Renal cortical epithelial cell (primary cell): ENCODE results near the gene PLCH2. TPM values are rescaled to one million over a fixed set of nuclear protein-coding genes. Genes with fewer than 3 reads are reported as not detected.

Experiments
- DNase-seq: peaks from one replicate; pipeline ENCODE4 v3.0.0-alpha.2; 2011; ENCODE audit warnings: low read depth
- total RNA-seq: library from RNA; depleted of rRNA; stranded (reverse); fragments of >200 nt; gene quantifications from 2 replicates; pipeline ENCODE4 v1.2.3, GENCODE V29; 2014

PLCH2 gene, protein sequence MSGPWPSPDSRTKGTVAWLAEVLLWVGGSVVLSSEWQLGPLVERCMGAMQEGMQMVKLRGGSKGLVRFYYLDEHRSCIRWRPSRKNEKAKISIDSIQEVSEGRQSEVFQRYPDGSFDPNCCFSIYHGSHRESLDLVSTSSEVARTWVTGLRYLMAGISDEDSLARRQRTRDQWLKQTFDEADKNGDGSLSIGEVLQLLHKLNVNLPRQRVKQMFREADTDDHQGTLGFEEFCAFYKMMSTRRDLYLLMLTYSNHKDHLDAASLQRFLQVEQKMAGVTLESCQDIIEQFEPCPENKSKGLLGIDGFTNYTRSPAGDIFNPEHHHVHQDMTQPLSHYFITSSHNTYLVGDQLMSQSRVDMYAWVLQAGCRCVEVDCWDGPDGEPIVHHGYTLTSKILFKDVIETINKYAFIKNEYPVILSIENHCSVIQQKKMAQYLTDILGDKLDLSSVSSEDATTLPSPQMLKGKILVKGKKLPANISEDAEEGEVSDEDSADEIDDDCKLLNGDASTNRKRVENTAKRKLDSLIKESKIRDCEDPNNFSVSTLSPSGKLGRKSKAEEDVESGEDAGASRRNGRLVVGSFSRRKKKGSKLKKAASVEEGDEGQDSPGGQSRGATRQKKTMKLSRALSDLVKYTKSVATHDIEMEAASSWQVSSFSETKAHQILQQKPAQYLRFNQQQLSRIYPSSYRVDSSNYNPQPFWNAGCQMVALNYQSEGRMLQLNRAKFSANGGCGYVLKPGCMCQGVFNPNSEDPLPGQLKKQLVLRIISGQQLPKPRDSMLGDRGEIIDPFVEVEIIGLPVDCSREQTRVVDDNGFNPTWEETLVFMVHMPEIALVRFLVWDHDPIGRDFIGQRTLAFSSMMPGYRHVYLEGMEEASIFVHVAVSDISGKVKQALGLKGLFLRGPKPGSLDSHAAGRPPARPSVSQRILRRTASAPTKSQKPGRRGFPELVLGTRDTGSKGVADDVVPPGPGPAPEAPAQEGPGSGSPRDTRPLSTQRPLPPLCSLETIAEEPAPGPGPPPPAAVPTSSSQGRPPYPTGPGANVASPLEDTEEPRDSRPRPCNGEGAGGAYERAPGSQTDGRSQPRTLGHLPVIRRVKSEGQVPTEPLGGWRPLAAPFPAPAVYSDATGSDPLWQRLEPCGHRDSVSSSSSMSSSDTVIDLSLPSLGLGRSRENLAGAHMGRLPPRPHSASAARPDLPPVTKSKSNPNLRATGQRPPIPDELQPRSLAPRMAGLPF (N-terminal part only)
- total RNA-seq, result 0.05 and 0.17 TPM in 2 replicates

DNA sequence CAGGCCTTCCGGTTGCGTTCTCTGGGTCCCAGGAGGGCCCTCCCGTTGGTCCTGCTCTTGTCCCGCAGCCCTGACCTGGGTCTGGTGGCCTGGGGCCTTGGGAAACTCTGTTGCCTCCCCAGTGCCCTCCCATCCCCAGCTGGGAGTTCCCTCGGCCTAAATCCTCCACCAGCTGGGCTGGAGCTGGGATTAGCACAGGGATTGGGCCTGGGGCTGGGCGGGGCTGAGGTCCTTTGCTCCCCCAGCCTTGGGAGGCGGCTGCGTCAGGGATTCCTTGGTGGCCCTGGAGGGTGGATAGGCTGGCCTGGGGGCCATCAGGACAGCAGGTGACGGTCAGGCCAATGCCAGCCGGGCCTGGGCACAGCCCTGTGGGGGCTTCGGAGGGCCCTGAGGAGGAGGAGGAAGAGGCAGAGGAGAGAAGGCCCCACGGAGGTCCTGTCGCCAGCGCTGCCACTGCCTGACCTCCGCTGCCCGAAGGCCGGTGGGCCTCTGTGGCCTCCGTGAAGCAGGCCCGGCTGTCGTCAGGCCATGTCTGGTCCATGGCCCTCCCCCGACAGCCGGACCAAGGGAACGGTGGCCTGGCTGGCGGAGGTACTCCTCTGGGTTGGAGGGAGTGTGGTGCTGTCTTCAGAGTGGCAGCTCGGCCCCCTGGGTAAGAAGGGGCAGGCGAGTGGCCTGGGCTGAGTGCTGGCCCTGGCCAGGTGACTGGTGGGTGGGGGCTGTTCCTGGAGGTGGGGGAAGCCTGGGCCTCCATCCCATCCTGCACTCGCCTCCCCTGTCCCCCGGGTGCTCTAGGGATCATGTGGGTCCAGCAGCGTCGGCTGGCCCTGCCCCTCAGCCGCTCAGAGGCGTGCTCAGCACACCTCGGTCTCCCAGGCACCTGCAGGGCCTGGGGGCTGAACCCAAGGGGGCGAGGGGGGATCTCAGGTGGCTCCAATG, at the start of gene PLCH2:
PLCH2 (plus strand) TSS at position 229 of the 939 bp plus-strand sequence; CDS start at position 529, 300 bp downstream.
- no peak for DNase-seq

DNA sequence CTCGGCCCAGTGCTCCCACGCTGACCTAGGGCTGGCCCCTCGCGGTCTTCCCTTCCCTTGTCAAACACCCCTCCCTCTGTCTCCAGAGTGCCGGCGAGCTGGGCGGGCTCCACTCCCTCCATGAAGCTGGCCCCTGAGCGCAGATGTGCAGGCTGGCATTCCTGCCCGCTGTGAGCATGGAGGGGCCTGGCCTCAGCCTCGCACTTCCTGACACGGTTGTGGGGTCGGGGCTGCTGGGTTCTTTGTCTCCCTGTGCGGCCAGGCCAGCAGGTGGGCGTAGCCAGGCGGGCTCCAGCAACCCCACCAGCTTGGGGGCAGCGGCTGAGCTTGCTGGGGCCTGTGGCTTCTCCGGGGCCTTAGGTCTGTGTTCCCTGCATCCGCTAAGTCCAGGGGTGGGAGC, 49.5 kb upstream of the PLCH2 start:
- DNase-seq, result no peak

DNA sequence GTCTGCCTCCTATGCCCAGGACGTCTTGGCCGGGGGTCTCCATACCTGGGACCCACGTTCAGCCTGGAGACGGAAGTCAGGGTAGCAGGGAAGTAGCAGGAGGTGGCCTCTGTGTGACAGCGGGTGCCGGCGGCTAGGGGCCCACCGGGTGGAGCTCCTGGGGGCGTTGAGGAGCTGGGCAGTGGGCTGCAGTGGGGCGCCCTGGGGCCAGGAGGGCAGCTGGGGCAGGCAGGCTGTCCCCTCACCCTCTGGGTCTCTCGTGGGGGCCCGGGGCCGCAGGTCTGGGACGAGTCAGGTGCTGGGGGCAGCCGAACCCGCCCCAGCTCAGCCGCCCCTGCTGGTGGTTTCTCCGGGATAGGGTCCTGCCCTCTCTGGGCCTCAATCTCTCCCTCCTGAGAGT, 49.0 kb upstream of the PLCH2 start:
- no peak for DNase-seq

DNA sequence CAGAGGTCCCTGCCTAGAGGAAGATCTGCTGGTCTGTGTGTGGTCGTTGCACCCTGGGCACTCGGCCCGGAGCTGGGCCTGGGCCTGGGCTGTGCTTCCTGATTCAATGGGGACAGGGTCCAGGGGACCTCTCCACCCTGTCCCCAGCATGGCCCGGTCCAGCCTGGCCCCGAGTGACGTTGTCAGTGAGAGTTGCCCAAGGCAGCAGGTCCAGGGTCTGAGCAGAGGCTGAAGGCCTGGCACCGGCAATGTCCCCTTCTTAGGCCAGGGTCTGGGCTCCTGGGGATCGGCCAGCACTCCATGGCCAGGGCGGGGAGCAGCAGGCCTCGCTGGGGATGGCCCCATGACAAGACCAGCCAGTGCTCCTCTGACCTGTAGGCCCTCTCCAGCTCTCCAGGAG, 48.1 kb upstream of the PLCH2 start:
- DNase-seq, result no peak

DNA sequence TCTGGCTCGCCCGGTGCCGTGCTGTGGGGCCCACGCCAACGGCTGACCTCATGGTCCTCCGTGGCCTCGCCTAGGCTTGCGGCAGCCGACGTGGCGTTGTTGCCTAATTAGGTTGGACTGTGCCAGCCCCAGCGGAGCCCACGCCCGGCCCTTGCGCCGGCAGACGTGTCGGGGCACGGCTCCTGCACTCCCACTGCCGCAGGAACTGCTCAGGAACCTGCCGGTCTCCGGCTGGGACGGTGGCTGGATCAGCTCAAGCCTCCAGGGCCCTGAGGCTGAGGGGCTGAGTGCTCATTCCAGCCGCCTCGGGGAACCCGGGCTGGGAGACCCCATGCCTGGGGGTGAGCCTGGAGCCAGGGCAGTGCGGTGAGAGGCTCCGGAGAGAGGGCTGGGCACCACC, 47.6 kb upstream of the PLCH2 start:
- no peak for DNase-seq

DNA sequence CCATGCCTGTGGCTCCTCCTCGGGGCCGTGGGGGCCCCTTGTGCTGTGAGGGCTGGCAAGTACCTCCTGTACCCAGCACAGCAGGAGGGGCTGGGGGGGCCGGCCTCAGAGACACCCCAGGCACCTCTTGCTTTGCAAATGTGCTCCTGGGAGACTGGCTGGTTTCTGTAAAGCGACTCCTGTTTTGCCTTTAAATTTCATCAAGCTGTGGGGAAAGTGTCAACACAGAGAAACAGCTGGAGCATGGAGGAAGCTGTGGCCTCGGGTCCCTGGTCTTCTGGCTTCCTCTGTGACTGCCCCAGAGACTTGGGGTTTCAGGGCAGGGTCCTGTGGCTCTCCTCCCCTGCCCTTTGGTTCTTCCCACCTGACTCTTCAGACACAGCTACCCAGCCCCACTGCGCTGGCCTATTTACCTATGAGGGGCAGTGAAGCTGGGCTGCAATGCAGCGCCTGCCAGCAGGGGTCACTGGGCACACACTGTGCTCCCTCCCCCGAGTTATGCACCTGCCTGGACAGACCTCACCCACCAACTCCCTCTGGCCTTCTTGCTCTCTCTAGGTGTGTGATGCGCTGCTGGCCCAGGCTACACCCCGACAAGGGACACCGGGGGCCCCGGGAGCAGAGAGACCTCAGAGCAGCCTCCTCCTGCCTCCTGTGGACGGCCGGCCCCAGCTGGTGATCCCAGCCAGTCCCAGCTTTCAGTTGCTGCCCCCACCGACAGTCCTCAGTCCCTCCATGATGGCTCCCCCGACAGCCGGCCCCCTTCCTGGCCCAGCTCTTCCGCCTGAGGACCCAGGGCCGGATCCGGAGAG, 46.1 kb upstream of the PLCH2 start:
- DNase-seq, result no peak

DNA sequence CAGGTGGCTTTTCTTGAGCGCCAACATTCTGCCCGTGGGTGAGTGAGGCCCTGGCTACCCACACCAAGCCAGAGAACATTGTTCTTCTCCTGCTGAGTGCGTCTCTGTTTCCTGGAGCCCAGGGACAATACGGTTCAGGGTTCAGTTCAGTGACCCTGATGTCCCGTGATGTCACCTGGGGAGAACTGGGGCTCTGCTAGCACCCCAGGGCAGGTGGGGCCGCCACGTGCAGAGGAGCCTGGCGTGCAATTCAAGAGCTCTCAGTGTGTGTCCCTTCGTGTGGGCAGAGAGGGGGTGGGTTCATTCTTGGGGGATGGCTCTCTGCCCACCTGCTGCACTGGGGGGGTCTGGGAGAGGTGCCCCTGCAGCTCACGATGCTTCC, 45.5 kb upstream of the PLCH2 start:
- no peak for DNase-seq

DNA sequence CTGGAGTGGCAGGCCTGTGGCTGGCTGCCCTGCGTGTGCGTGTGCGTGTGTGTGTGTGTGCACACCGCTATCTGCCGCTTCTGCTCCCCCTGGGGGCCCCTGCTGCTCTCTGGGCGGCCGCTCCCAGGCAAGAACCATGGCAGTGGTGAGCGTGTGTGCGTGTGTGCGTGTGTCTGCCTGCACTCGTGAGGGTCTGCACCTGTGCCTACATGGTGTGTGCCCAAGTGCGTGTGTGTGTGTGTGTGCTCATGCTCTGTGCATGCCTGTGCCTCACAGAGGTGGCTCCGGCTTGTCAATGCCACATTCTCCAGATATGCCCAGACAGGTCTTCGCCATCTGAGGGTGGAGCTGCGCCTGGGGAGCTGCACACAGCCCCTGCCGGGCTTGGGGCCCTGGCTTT, 45.0 kb upstream of the PLCH2 start:
- DNase-seq, result no peak

DNA sequence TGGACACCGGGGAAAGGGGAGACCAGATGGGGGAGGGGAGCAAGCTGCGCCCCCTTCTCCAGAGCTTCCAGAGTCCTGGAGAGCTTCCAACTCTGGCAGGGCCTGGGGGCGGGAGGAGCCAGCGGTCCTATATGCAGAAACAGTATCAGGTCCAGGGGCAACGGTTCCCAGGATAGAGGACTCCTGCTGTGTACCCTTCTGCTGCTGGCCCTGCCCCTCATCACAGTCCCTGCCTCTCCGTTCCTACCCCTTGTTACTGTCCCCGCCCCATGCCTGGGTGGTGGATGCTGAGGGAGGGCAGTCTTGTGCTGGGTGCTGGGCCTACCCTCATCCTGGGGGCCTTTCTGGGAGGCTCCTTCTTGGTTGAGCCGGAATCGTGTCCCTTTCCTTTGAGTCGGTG, 44.6 kb upstream of the PLCH2 start:
- DNase-seq, result no peak

DNA sequence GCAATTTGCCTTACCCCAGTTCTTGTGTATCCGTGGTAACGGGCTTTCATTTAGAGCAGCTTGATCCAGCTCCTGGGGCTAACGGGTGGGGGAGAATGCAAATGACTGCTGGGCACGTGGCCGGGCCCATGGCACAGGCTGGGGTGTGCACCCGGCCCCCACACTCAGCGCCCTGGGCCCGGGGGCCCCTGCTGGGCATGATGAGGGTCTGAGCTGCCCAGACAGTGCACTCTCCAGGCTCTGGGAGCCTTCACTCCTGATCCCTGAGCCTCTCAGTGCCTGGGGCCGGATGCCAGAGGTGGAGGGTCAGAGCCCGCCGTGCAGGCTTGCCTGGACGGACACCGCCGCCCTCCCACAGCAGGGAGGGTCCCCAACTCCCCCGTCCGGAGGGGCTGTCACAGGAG, 43.6 kb upstream of the PLCH2 start:
- no peak for DNase-seq

DNA sequence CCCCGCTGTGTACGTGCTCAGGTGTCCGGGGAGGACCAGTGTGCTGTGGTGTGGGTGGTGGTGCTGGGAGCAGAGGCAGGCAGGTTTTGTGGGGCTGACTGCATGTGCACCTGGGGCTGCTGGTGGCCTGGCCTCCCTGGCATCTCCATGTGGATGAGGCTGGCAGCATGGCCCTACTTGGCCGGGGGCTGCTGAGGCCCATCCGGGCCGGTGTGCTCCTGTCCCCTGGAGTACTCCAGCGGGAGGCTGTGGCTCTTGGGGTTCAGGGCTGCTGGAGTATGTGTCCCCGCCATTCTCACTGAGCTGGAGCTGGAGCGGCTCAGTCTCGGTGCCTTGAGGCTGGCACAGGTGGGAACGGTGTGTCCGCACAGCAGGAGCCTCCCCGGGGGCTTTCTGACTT, 42.9 kb upstream of the PLCH2 start:
- no peak for DNase-seq

DNA sequence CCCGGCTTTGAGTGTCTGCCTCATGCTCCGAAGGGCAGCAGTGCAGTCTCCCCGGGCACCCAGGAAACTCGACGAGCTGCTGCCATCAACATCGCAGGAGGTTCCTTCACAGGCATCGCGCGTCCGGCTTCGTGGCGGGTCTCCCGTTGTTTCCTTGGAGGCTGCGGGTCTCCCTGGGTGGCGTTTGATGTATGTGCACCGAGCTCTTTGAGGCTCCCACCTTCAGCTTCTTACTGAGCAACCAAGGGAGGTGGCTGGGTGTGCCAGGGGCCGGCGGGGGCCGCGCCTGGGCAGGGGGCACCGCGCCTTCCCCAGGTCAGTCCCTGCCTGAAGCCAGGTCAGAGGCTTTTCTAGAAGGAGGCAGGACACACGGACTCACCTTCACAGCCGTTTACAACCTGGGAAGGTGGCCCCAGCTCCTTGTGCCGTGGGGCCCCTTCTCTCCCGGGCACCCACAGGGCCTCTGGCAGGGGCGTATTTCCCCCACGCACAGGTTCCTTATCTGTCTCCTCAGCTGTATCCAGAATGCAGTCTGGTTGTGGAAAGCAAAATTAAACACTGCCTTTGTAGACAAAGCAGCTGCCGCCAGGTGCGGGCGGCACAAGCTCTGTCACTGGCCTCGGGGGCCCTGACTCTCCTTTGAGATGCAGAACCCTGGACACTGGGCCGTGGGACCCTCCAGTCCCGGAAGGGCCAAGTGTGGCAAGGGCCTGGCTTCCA, 42.0 kb upstream of the PLCH2 start:
- no peak for DNase-seq

DNA sequence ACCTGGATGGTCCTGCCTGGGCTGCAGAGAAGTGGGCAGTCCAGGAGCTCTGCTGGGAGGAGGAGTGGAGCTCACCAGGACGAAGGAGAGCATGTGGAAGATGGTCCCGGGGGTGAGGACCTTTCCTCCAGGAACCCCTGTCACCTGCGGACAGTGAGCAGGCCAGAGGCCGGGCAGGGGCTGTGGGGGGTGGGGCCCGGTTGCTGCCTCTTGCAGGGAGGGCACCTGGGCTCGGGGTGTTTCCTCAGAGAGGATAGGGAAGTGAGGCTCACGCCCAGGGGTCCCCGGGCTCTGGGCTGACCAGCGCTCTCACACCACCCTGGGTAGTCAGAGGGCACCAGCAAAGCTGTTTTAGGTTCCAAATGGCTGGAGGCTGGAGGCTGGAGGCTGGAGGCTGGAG, 41.0 kb upstream of the PLCH2 start:
- DNase-seq, result no peak

DNA sequence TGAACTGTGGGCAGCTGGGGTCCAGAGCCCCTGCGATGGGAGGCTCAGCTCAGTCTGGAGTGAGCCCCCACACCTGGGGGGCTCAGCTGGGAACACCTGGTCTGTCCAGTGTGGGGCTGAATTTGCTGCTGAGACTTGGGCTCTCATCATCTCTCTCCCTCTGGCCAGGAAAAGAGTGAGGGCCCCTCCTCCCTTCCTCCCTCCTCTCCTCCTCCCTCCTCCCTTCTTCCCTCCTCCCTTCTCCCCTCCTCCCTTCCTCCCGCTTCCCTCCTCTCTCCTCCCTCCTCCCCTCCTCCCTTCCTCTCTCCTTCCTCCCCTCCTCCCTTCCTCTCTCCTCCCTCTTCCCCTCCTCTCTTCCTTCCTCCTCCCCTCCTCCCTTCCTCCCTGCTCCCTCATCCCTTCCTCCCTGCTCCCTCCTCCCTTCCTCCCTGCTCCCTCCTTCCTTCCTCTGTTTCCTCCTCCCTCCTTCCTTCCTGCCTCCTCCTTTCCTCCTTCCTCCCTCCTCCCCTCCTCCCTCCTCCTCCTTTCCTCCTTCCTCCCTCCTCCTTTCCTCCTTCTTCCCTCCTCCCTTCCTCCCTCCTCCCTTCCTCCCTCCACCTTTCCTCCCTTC, 40.2 kb upstream of the PLCH2 start:
- no peak for DNase-seq

DNA sequence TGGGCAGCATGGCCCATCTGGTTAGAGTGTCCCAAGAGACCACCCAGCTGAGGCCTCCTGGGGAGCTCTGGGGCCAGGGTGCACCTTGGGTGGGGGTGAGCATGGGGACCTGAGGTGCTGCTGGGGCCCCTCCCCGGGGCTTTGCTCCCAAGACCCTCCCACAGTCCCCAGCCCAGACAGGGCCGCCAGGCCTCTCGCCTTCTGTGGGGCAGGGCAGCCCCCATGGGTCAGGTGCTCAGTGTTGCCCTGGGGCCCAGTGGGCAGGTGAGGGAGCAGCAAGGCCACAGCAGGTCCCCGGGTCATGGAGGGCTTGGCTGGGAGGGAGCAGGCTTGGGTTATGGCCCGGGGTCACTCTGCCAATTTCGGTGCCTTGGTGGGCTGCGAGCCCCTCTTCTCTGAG, 39.2 kb upstream of the PLCH2 start:
- DNase-seq, result no peak

DNA sequence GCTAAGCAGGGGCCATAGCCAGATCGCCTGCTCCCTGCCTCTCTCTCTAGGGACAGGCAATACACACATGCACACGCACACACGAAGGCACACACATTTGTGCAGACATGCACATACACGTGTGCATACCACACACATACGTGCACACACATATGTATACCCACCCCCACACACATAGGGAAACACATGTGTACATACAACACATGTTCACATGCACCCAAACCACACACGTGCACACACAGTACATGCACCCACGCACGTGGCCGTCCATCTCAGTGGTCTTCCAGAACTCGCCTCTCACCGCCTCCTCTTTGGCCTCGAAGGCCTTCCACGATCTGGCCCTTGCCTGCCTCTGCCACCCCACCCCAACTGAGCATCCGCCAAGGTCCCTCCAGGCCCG, 38.5 kb upstream of the PLCH2 start:
- DNase-seq, result no peak

DNA sequence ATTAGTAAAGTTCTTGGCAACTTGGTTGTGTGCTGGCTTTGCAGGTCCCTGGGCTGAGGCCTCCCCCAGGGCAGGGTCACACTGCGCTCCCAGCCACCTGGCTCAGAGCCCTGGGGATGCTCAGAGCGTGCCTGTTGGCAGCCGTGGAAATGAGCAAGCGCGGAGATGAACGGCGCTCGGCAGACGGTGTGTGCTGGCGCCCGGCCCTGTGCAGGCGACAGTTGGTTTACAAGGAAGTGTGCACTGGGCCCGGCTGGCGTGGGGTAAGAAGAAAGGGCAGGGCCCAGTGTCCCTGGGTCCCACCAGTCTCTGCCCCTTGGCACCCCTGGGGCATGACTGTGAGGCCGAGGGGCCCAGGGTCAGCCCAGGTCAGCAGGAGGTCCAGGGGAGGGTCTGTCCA, 38.1 kb upstream of the PLCH2 start:
- no peak for DNase-seq

DNA sequence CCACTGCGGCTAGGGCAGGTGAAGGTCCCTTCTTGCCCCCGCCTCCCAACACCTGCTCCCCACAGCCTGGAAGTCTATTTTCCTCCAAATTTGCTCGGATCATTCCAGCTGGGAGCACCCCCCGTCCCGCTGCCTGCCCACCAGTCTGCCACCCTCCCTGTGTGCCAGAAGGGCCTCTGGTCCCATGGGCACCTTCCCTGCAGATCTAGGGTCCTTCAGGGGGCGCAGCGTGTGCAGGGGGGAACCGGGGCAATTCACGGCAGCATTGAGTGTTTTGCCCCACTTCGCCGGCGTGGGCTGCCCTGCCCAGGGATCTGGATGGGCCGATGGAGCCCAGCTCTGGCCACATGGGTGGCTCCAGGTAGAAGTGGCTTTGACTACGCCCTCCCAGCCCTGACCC, 37.4 kb upstream of the PLCH2 start:
- no peak for DNase-seq

DNA sequence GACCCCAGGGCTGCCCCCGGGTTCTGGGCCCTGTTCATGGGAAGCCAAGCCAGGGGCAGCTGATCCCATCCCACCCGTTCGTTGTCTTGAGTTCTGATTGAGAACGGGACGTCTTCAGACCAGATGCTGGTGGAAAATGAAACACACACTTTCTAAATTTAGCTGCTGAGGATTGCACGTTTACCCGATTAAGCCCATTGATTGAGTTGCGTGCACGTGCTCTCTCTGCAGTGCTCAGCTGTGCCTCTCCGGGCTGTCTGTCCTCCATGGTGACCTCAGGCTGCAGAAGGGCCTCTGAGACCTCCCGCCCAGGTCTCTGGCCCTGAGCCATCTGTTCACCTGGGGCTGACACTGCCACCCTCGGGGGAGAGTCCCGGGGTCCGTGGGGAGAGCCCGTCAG, 36.7 kb upstream of the PLCH2 start:
- no peak for DNase-seq
